HG02970 (cell line): ENCODE results near the gene TCF12.
"Not testable (repeated sequence)": the region's sequence is repeated elsewhere in the genome, so short reads cannot be mapped to it uniquely, and the experiment has no call there.

Source experiments
- ATAC-seq: cut with Tn5 transposase; IDR thresholded peaks from one replicate; pipeline ENCODE4 v1.9.1; 2021; ENCODE audit warnings: mild to moderate bottlenecking, moderate library complexity, moderate number of reproducible peaks; ENCODE audit not compliant: unreplicated experiment, low FRiP score

The TCF12 gene

GRCh38 chr15:57118013-57118799 lies 199.8 kb downstream of the TCF12 start:
- no peak for ATAC-seq

DNA sequence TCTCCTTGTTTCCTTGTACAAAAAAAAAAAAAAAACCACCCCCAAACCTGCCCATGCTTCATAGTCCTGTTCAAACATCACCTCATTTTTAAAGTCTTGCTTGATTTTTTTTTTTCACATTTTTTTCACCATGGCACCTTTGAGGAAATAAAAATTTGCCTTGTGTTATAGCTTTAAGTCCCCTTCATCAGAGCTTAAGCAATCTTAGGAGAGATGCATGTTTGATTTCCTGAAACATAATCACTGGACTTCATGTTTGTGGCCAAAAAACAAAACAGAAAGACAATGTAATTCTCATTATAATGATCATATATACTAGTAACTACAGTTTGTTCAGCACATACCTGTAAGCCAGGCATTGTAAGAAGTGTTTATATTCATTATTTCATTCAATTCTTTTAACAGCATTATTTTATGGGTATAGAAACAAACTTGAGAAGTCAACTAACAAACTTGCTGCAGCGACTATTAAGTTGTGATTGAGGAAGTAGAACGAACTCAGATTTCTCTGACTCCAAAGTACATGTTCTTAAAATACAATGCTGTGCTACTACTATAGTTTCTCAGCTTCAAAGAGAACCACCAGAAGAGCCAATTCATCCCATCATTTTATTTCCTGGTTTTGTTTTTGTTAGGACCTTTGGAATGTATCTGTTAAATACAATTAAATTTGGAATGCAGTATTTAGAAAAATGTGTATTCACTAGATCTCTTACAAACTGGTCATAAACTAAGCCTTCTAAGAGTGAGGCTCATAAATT lies 203.8 kb downstream of the TCF12 start:
- no peak for ATAC-seq

- no peak for ATAC-seq
These were observed 205.6 kb downstream of the TCF12 start for GRCh38 chr15:57124036-57124435.

DNA sequence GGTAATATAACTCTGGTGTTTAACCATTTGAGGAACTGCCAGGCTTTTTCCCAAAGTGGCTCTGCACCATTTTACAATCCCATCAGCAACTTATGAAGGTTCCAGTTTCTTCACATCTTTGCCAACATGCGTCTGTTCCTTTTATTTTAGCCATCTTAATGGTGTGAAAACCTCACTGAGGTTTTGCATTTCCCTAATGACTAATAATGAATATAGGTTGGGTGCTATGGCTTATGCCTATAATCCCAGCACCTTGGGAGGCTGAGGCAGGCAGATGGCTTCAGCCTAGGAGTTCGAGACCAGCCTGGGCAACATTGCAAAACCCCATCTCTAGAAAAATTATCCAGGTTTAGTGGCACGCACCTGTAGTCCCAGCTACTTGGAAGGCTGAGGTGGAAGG lies 210.6 kb downstream of the TCF12 start:
- ATAC-seq = no peak

GRCh38 chr15:57130956-57131355 lies 212.5 kb downstream of the TCF12 start:
- no peak for ATAC-seq

DNA sequence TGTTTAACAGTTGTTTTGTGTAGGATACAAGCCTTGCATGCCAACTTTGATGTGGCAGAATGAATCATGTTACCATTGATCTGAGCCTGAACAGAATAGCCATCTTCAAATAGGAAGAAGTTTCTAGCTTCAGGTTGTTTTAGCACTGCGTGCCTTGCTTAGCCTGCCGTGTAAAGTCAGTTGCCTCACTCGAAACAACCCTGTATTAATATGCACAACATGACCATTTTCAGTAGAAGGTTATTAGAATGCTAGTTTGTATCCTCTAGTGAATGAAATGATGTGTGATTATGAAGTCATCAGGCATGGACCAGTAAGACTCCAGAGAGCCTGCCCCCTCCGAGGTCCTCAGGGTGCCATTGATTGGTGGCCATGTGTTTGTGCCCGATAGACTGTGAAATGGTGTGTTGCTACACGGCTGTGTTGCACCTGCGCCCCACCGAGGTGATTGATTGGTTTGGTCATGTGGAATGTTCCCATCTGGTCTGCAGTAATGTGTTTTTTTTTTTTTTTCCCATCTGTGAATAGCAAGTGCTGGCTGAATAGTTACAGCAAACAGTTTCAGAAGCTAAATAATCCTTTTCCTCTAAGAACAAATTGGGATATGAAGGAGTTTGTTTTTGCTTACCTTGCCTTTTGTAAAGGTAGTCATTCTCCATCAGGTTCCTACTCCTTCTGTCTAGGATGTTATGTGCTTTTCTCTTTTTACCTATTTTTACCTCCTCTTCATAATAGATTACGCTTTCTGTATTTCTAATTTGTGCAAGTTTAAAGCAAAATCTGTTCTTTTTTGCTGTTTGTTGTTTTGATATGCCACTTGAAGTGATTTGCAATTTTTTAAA lies 214.9 kb downstream of the TCF12 start:
- ATAC-seq = no peak

DNA sequence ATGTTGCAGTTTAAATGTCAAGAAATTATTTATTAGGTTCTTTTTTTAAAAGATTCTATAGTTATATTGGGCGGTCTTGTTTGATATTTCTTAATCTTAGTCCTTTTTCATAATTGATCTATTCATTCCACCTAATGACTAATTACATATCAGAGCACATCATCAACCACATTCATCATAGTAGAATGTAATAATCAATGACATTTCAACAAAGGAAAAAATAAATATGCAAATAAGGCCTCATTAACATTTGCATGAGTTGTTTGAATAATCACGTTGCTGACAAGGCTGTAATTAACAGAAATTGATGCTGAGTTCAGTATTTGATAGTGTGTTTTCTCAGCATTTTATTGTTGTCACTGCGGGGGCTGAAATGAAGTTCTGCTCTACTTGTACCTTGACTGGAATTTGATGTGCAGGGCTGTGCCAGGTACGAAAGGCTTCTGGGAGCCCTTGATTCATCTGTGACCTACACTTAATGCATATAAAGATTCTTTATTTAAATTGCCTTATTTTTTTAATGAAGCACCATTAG lies 215.7 kb downstream of the TCF12 start:
- no peak for ATAC-seq

DNA sequence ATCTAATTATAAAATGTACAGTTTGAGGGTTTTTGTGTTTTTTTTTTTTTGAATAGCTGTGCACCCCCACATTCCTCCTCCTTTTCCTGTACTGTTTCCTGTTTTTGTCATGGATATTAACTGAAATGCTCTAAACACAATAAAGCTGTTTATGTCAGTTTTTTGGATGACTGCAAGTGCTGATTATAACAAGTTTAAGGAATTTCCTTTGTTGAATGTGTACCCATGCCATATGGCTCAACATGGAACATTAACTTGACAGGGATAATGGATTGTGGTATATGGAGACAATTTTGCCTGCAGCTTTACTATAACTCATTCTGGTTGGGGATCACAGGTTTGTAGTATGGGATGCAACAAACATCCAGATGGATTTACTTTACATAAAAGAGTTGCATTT lies 216.4 kb downstream of the TCF12 start:
- no peak for ATAC-seq

DNA sequence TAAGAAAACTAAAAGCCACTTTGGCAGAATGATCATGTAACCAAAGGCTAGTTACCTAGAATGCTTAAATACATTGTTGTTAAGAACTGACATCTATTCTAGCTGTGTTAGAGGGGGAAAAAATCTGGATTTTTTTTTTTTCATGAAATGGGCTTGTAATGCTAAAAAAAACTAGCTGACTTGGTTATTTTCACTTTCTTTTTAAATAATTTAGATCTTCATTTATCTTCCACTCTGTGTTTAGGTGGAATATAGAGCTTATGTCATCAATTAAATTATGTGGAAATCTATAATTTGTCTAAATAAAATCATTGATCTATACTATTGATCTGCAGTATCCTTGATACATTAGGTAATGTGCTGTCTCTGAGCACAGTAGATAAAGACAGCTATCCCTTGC lies 217.4 kb downstream of the TCF12 start:
- no peak for ATAC-seq

GRCh38 chr15:57138349-57138788 lies 219.9 kb downstream of the TCF12 start:
- no peak for ATAC-seq

DNA sequence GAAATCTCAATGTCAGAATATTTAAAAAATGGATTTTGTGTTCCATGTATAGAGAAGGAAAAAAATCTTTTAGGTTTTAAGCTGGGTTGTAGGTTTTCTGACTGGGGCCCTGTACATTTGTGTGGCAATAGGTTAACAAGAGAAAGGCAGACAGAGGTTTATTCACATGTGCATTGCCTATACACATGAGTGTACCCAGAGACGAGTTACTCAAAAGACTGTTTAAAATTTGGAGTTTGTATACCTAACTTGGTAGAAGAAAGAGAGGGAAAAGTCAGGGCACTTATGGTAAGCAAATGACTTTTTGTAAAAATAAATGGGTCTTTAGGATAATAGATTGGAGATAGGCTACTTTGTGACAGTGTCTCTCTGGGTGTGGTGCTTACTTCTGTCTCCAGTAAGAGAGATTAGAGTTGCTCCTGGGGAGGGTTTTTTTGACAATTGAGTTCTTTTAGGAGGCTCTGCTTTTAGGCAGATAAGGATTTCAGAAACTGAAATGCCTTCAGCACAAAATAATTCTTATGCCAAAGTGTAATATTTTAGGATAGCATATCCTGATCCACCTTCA lies 225.2 kb downstream of the TCF12 start:
- ATAC-seq = no peak

DNA sequence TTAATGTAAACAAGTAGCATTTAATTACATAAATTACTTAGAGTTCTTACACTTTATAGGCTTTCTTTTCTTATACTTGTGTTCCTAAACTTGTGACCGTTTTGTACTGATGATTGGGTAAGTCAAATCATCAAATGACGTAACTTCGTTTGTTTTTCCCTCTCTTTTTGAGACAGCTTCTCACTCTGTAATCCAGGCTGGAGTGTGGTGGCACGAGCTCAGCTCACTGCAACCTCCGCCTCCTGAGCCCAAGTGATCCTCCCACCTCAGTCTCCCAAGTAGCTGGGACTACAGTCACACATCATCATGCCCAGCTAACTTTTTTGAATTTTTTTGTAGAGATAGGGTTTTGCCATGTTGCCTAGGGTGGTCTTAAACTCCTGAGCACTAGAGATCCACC lies 226.0 kb downstream of the TCF12 start:
- ATAC-seq = no peak

DNA sequence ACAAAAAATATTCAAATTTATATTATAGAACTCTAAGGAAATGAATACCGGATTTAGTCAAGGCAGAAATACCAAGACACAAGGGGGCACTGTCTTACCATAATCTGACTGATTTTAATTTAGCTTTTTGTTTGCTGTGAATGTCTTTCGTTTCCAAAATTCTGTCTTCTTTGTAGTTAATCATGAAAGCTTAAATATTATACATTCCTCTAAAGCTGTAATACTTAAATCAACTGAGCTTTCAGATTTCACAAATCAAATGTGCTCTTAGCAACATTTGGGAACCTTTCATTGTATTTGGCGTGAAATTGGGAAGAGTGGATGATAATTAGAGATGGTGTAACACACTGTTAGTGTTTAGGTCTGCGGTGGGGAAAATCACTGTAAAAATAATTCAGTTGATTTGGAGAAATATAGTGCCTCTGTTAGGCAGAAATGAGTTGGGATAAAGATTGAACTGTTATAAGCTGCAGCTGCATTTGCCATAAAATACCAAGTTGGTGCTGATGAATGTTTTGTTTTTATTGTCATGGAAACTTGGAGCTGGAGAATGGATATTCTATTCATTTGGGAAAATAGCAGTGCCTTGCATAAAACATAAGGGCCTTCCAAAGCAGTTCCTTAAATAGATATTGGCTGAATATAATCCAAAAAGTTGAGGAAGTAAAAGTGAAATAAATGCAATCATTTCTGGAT lies 228.2 kb downstream of the TCF12 start:
- ATAC-seq = no peak

- no peak for ATAC-seq
These were observed 229.2 kb downstream of the TCF12 start for GRCh38 chr15:57147621-57148020.

DNA sequence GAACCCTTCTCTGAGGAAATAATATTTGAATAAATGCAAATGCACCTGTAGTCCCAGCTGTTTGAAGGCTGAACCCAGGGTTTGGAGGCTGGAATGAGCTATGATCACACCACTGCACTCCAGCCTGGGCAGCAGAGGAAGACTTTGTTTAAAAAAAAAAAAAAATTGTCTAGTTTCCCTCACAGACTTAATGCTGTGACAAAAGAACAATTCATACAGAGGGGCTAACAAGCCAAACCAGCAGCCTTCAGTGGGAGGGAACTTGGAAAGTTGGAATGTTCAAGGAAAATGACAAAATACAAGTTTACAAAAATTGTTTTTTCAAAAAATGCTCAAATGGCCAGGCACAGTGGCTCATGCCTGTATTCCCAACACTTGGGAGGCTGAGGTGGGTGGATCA lies 229.8 kb downstream of the TCF12 start:
- no peak for ATAC-seq

DNA sequence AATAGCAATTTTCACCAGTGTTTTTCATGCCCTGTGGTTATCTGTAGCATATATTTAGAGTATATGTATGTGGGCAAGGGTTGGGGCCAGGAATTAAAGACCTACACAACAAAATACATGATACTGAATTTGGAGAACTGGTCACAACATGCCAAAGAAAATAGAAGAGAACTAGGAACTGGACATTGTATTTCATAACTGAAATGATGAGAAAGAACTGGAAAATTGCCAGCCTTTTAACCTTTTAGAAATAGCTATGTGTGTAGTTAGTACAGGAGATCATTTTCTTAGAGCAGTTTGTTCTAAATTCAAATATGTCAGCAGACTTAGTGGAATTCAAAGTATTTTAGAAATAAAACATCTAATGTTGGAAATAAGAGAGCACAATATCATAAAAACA lies 230.8 kb downstream of the TCF12 start:
- no peak for ATAC-seq

DNA sequence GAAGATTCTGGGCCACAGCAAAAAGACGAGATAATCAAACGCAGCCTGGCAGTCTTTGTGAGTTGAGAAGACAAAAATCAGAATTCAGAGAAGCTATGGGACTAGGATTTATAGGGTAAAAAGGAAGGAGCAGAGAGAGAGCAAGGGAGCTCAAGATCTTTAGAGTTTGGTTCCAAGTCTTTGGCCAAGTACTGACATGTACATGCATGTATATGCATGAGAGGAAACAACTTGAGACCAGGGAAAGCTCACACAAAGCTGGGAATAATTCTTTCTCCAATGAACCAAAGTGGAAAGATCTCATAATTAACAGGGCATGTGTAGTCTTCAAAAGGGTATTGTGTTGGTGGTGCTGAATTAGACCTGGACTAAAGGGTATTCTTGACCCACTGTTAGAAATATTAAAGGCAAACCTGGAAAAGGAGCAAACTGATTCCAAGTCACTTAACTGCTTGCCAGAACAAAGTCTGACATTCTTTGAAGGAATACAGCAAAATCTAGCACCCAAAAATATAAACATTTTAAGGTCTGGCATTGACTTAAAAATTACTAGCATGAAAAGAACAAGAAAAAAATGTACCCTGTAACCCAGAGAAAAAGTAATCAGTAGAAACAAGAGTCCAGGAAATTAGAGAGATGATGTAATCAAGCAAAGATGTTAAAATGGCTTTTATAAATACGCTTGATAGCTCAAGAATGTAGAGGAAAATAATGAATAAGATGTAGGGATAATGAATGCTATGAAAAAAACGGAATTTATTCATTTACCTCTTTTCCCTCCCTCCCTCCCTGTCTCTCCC lies 231.8 kb downstream of the TCF12 start:
- no peak for ATAC-seq

- not testable (repeated sequence) for ATAC-seq
These were observed 232.4 kb downstream of the TCF12 start for GRCh38 chr15:57150866-57151203.

- no peak for ATAC-seq
These were observed 233.7 kb downstream of the TCF12 start for GRCh38 chr15:57152133-57152532.
